OCI-LY3 (cell line): ENCODE data around the gene PLD6.

ENCODE experiments used
- CTCF ChIP-seq: fragments of 200-600, 300-600 bp; sonication (generic); IDR thresholded peaks from 2 replicates; pipeline ENCODE4 v1.5.1; 2014; ENCODE audit warnings: antibody characterized with exemption, low read length, low read depth
- EZH2phosphoT487 ChIP-seq: fragments of 200-600 bp; shearing (Covaris generic); IDR thresholded peaks from 2 replicates; pipeline ENCODE4 v1.6.1; 2018; ENCODE audit warnings: antibody characterized with exemption, mixed run types, low read depth

- no peak for TF ChIP-seq CTCF
- TF ChIP-seq EZH2phosphoT487 = no peak
Observed at GRCh38 chr17:17207998-17208397, 1.9 kb upstream of the PLD6 start.
